H1 (cell line): ENCODE data around the gene SOS1. TPM values are rescaled to one million over a fixed set of nuclear protein-coding genes. Genes with fewer than 3 reads are reported as not detected.

Experiments
- CTCF ChIA-PET: fragments of 300-600 bp; sonication (Branson Sonifier 250); formaldehyde crosslinking; loops from one replicate; lab custom pipeline; 2021; ENCODE audit not compliant: partially characterized antibody; lab: Charles Lee
- POLR2A ChIA-PET: fragments of 300-600 bp; sonication (Branson Sonifier 250); formaldehyde crosslinking; loops from one replicate; lab custom pipeline; 2021; ENCODE audit warnings: inconsistent platforms; ENCODE audit not compliant: partially characterized antibody; lab: Charles Lee
- DNase-seq, 2 experiments: peaks; one replicate each; pipeline versions ENCODE4 v3.0.0 to v3.0.0-alpha.2; 2010 to 2022; ENCODE audit warnings: low spot score in 2 of 2, low read depth in 1 of 2, mixed read lengths in 1 of 2
- FAIRE-seq: peaks from 2 replicates; lab custom pipeline; 2011; peaks lifted over from hg19 to GRCh38; lab: Jason Lieb, UNC
- H2AFZ ChIP-seq: 2 replicates; pipeline ENCODE4 v1.8.1; 2012; ENCODE audit warnings: low read length, inconsistent platforms
- H2AK5ac ChIP-seq: 2 replicates; pipeline ENCODE4 v1.6.1; 2013; ENCODE audit warnings: low read depth, low read length
- H2BK120ac ChIP-seq: replicated peaks from 2 replicates; pipeline ENCODE3; 2013; ENCODE audit warnings: low read depth, low read length, inconsistent platforms
- H2BK12ac ChIP-seq: 2 replicates; pipeline ENCODE4 v1.6.1; 2013; ENCODE audit warnings: low read depth, low read length
- H2BK15ac ChIP-seq: 2 replicates; pipeline ENCODE4 v1.6.1; 2013; ENCODE audit warnings: low read length
- H2BK20ac ChIP-seq: 2 replicates; pipeline ENCODE4 v1.6.1; 2013; ENCODE audit warnings: low read length
- H2BK5ac ChIP-seq: 2 replicates; pipeline ENCODE4 v1.6.1; 2013; ENCODE audit warnings: low read depth, low read length
- H3K14ac ChIP-seq: 2 replicates; pipeline ENCODE4 v1.6.1; 2013; ENCODE audit warnings: inconsistent platforms; ENCODE audit not compliant: insufficient read length
- H3K18ac ChIP-seq: 2 replicates; pipeline ENCODE4 v1.6.1; 2013; ENCODE audit warnings: low read length; ENCODE audit errors: extremely low read depth
- H3K23ac ChIP-seq: 2 replicates; pipeline ENCODE4 v1.6.1; 2013; ENCODE audit warnings: inconsistent platforms; ENCODE audit not compliant: insufficient read length
- H3K23me2 ChIP-seq: 2 replicates; pipeline ENCODE4 v1.6.1; 2013; ENCODE audit warnings: low read depth, low read length
- H3K27ac ChIP-seq: 2 replicates; pipeline ENCODE4 v1.6.1; 2011; ENCODE audit warnings: low read depth, low read length, inconsistent platforms
- H3K27me3 ChIP-seq, 4 experiments: replicated peaks in 1 of 4; 1 replicate in 1 of 4; 2 replicates in 3 of 4; pipeline versions ENCODE4 v1.6.1 to v1.8.1; 2011 to 2013; ENCODE audit warnings: low read length in 3 of 4, mild to moderate bottlenecking in 3 of 4, inconsistent platforms in 2 of 4, mixed read lengths in 2 of 4, moderate library complexity in 1 of 4; ENCODE audit not compliant: control insufficient read depth in 3 of 4, insufficient read depth in 3 of 4; ENCODE audit errors: extremely low read depth in 1 of 4
- H3K36me3 ChIP-seq, 4 experiments: 2 replicates each; pipeline versions ENCODE4 v1.6.1 to v1.8.1; 2011 to 2013; ENCODE audit warnings: mild to moderate bottlenecking in 4 of 4, low read length in 3 of 4, moderate library complexity in 2 of 4, control low read depth in 1 of 4, inconsistent platforms in 1 of 4; ENCODE audit not compliant: insufficient read depth in 4 of 4, control insufficient read depth in 2 of 4
- H3K4ac ChIP-seq: replicated peaks from 2 replicates; pipeline ENCODE3; 2013; ENCODE audit warnings: low read length, low read depth, mixed read lengths, inconsistent platforms; ENCODE audit not compliant: insufficient read length
- H3K4me1 ChIP-seq, 4 experiments: replicated peaks in 1 of 4; 1 replicate in 1 of 4; 2 replicates in 3 of 4; pipeline versions ENCODE4 v1.6.1 to v1.8.1; 2011 to 2013; ENCODE audit warnings: low read length in 3 of 4, inconsistent platforms in 2 of 4, mixed read lengths in 1 of 4; ENCODE audit not compliant: insufficient read depth in 4 of 4, control insufficient read depth in 3 of 4
- H3K4me2 ChIP-seq, 2 experiments: 2 replicates each; pipeline versions ENCODE4 v1.6.1 to v1.8.1; 2011 to 2013; ENCODE audit warnings: low read depth in 2 of 2, low read length in 2 of 2, control low read depth in 1 of 2, inconsistent platforms in 1 of 2, mild to moderate bottlenecking in 1 of 2; ENCODE audit not compliant: insufficient read depth in 1 of 2
- H3K4me3 ChIP-seq, 4 experiments: fragments of 200-600, 300-600 bp in 1 of 4; sonication (generic), shearing (Covaris generic), sonication (Bioruptor Twin) in 1 of 4; 2 replicates each; pipeline versions ENCODE4 v1.5.1 to v1.8.1; 2011 to 2016; ENCODE audit warnings: low read length in 4 of 4, low read depth in 3 of 4, control low read depth in 2 of 4, inconsistent platforms in 2 of 4, mild to moderate bottlenecking in 2 of 4, mixed read lengths in 1 of 4, moderate library complexity in 1 of 4; ENCODE audit not compliant: insufficient read depth in 2 of 4; ENCODE audit errors: extremely low read depth in 1 of 4
- H3K56ac ChIP-seq: replicated peaks from 2 replicates; pipeline ENCODE3; 2013; ENCODE audit warnings: low read depth, mild to moderate bottlenecking, mixed read lengths, low read length, inconsistent platforms; ENCODE audit not compliant: insufficient read length
- H3K79me1 ChIP-seq: 2 replicates; pipeline ENCODE4 v1.6.1; 2013; ENCODE audit warnings: low read depth, low read length, control low read depth
- H3K79me2 ChIP-seq, 2 experiments: 2 replicates each; pipeline versions ENCODE4 v1.6.1 to v1.8.1; 2012 to 2013; ENCODE audit warnings: low read length in 2 of 2, mild to moderate bottlenecking in 2 of 2, inconsistent platforms in 1 of 2; ENCODE audit not compliant: insufficient read depth in 2 of 2, control insufficient read depth in 1 of 2
- H3K9ac ChIP-seq, 4 experiments: replicated peaks in 1 of 4; 1 replicate in 1 of 4; 2 replicates in 3 of 4; pipeline versions ENCODE4 v1.6.1 to v1.8.1; 2011 to 2013; ENCODE audit warnings: low read depth in 3 of 4, low read length in 3 of 4, control low read depth in 2 of 4, mild to moderate bottlenecking in 2 of 4, moderate library complexity in 2 of 4, inconsistent platforms in 1 of 4; ENCODE audit errors: extremely low read depth in 1 of 4
- H3K9me3 ChIP-seq, 2 experiments: 2 replicates each; pipeline versions ENCODE4 v1.6.1 to v1.8.1; 2012 to 2013; ENCODE audit warnings: mild to moderate bottlenecking in 2 of 2, moderate library complexity in 2 of 2, control low read depth in 1 of 2, inconsistent platforms in 1 of 2, low read depth in 1 of 2, low read length in 1 of 2, mixed read lengths in 1 of 2; ENCODE audit not compliant: insufficient read depth in 2 of 2
- H4K20me1 ChIP-seq, 2 experiments: replicated peaks in 1 of 2; 2 replicates each; pipeline versions ENCODE3 to v1.8.1; 2011 to 2013; ENCODE audit warnings: inconsistent platforms in 2 of 2, low read length in 2 of 2, mild to moderate bottlenecking in 1 of 2; ENCODE audit not compliant: insufficient read depth in 2 of 2, control insufficient read depth in 1 of 2
- H4K5ac ChIP-seq: 2 replicates; pipeline ENCODE4 v1.6.1; 2013; ENCODE audit warnings: low read length, low read depth, mixed read lengths, inconsistent platforms; ENCODE audit not compliant: insufficient read length
- H4K8ac ChIP-seq: 2 replicates; pipeline ENCODE4 v1.8.0; 2013; ENCODE audit warnings: mild to moderate bottlenecking, moderate library complexity, low read length, inconsistent platforms; ENCODE audit not compliant: insufficient read depth; ENCODE audit errors: extremely low read depth
- H4K91ac ChIP-seq: replicated peaks from 2 replicates; pipeline ENCODE3; 2013; ENCODE audit warnings: low read length, mixed read lengths, inconsistent platforms; ENCODE audit not compliant: insufficient read length
- EGR1 ChIP-seq: IDR thresholded peaks from 2 replicates; pipeline ENCODE4 v1.6.1; 2011; ENCODE audit warnings: low read depth, low read length, borderline replicate concordance
- EZH2 ChIP-seq: fragments of 200-600 bp; sonication (generic); IDR thresholded peaks from 2 replicates; pipeline ENCODE4 v1.7.1; 2012; ENCODE audit warnings: low read depth, mild to moderate bottlenecking, moderate library complexity, low read length, inconsistent platforms; ENCODE audit not compliant: severe bottlenecking
- FOSL1 ChIP-seq: IDR thresholded peaks from 2 replicates; pipeline ENCODE4 v1.6.1; 2011; ENCODE audit warnings: mild to moderate bottlenecking, low read depth, low read length, moderate library complexity; ENCODE audit not compliant: insufficient read depth
- GABPA ChIP-seq: IDR thresholded peaks from 2 replicates; pipeline ENCODE4 v1.6.1; 2011; ENCODE audit warnings: mild to moderate bottlenecking, low read length, moderate library complexity, borderline replicate concordance; ENCODE audit not compliant: insufficient read depth
- KDM5A ChIP-seq: fragments of 200-600 bp; IDR thresholded peaks from 2 replicates; pipeline ENCODE4 v1.7.1; 2012; ENCODE audit warnings: mild to moderate bottlenecking, low read length, inconsistent platforms, mixed read lengths
- POU5F1 ChIP-seq: IDR thresholded peaks from 2 replicates; pipeline ENCODE4 v1.6.1; 2011; ENCODE audit warnings: low read depth, mild to moderate bottlenecking, low read length, moderate library complexity
- RNF2 ChIP-seq: fragments of 200-900, 300-1000 bp; sonication (generic); IDR thresholded peaks from 2 replicates; pipeline ENCODE4 v1.7.1; 2016; ENCODE audit warnings: borderline replicate concordance, low read depth, mild to moderate bottlenecking, antibody characterized with exemption, low read length; ENCODE audit not compliant: poor library complexity, severe bottlenecking; ENCODE audit errors: missing control alignments
- SP2 ChIP-seq: IDR thresholded peaks from 2 replicates; pipeline ENCODE4 v1.6.1; 2012; ENCODE audit warnings: mild to moderate bottlenecking, low read length, inconsistent platforms
- SRF ChIP-seq: IDR thresholded peaks from 2 replicates; pipeline ENCODE4 v1.6.1; 2011; ENCODE audit warnings: mild to moderate bottlenecking, low read depth, low read length, moderate library complexity
- TBP ChIP-seq: IDR thresholded peaks from 2 replicates; pipeline ENCODE4 v1.6.1; 2011; ENCODE audit warnings: low read depth, low read length, improper control_type of control experiment
- TEAD4 ChIP-seq: IDR thresholded peaks from 2 replicates; pipeline ENCODE4 v1.6.1; 2012; ENCODE audit warnings: low read depth, low read length, inconsistent platforms, mixed read lengths
- WGBS, 2 experiments: shearing (Covaris generic) in 1 of 2; methylation state at CpG; one replicate each; pipeline versions ENCODE4 v1.1.6 to v1.1.7; 2013 to 2015; ENCODE audit warnings: low lambda C conversion rate in 2 of 2, mixed read lengths in 2 of 2, inconsistent platforms in 1 of 2, low coverage in 1 of 2, missing lambda C conversion rate in 1 of 2; ENCODE audit not compliant: insufficient replicate concordance in 2 of 2, insufficient coverage in 1 of 2, insufficient read length in 1 of 2; ENCODE audit errors: extremely low coverage in 1 of 2, missing lambda C conversion rate in 1 of 2; 5-methylcytosine and 5-hydroxymethylcytosine counted together
- polyA plus RNA-seq, 7 experiments: library from polyadenylated mRNA; depleted of rRNA in 3 of 7; stranded (reverse) in 5 of 7; unstranded in 2 of 7; fragments of >200 nt in 5 of 7; fragments of 200-250 nt in 2 of 7; gene quantifications; 1 replicate in 5 of 7; 2 replicates in 1 of 7; 4 replicates in 1 of 7; pipeline versions ENCODE4 v1.2.1 to v1.2.3, GENCODE V29; 2011 to 2013; ENCODE audit warnings: missing spikeins in 2 of 7, mixed read lengths in 2 of 7
- total RNA-seq: library from RNA; stranded (reverse); fragmentation: NEBNext Ultra II Directional; extraction: Animal tissue kit (Norgen Biotek cat#: 25700); gene quantifications from 2 replicates; pipeline ENCODE4 v1.2.1, GENCODE V29; 2021

The SOS1 gene
- total and polyA plus RNA-seq, 2 of the 8 experiments (the other 6 are each of a cell fraction or from before 2014, with no cell fraction given): 25.7 to 27.0 TPM

DNA sequence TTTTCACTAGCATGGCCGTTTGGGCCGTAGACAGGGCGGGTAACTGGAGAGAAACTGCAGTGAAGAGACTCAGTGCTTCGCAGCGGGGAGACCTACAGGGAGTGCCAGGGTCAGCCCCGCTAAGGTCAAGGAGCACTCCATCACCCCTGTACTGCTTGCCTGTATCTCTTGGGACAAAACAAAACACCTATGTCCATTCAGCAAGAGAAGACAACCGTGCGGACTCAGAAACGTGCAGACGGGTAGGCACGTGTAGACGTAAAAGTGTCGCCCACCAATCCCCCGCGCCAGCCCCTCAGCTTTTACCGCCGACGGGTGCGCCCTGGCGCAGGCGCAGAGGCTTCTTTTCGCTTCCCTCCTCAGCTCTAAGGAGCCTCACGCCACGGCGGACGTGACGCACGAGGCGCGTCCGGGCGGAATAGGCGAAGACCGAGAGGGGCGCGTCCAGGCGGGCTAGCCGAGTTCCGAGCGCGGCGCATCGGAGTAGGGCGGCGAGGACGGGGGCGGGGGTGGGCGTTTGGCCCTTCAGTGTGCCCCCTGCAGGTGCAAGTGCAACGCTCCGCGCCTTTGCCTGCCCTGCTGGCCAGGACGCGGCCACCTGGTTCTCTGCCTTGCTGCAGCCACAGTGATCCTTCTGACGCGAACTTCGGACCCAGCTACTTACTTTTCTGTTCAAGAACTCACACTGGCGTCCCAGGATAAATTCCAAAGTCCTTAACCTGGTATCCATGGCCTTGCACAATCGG is 3.3 kb upstream of the SOS1 start:
- no peaks in the 10 kb centered on the region for H4K20me1 ChIP-seq
- H3K4ac ChIP-seq: peak overlapping the region; percentile 47
- peak overlapping the region; percentile 98 for H2BK5ac ChIP-seq
- H3K4me1 ChIP-seq: peaks cover 5 to 9% (median 7%) of the 10 kb centered on the region in 4 experiments; a peak in 6 of 7 replicates
- DNase-seq: peak; percentile 97 to 98
- peaks cover 15% of the 10 kb centered on the region for H3K23me2 ChIP-seq
- H3K27ac ChIP-seq: peak overlapping the region; percentile 98
- no peak overlapping the region for H3K14ac ChIP-seq
- peak overlapping the region; percentile 48 for H4K91ac ChIP-seq
- peak overlapping the region; percentile 9 for H2AK5ac ChIP-seq
- no peak for FAIRE-seq
- H3K4me3 ChIP-seq: peak overlapping the region; percentile 67 to 85 (median 77)
- peaks cover 0 to 14% of the 10 kb centered on the region in 2 experiments; a peak in 2 of 4 replicates for H3K79me2 ChIP-seq
- H3K9me3 ChIP-seq: no peaks in the 10 kb centered on the region
- peak overlapping the region; percentile 90 for H2BK12ac ChIP-seq
- peak overlapping the region; percentile 34 for H2BK120ac ChIP-seq
- 0 out of 2 replicates have a peak overlapping the region, but pooled peaks have one; percentile 24 for H2BK15ac ChIP-seq
- CTCF ChIA-PET: interaction anchor here (0.6 to 4.2 kb wide), 21 partner anchors 11 to 104 kb away, joined by 3 to 35 read pairs (median 5); no protein-coding TSS in a partner anchor
- no peak overlapping the region for H3K23ac ChIP-seq
- H3K18ac ChIP-seq: peak overlapping the region; percentile 97
- H3K56ac ChIP-seq: peak overlapping the region; percentile 50
- WGBS, 2 experiments: 2% methylated on average over 58 of the region's 58 CpGs; no CpG with 5 or more reads in 1 of the 2 experiments
- H3K36me3 ChIP-seq: no peaks in the 10 kb centered on the region
- H2BK20ac ChIP-seq: no peak overlapping the region
- peak overlapping the region; percentile 77 to 96 (median 88) for H3K9ac ChIP-seq
- H2AFZ ChIP-seq: peak overlapping the region; percentile 96
- H4K5ac ChIP-seq: peak overlapping the region; percentile 94
- peaks cover 5% of the 10 kb centered on the region; the same call in 1 of the 2 replicates for H3K79me1 ChIP-seq
- H3K27me3 ChIP-seq: no peaks in the 10 kb centered on the region
- POLR2A ChIA-PET: interaction anchor here (0.6 to 2.1 kb wide), 15 partner anchors 12 to 373 kb away, joined by 3 to 8 read pairs (median 3); partner anchors contain the start of gene SRSF7
- peak overlapping the region; percentile 85 to 90 for H3K4me2 ChIP-seq
- H4K8ac ChIP-seq: peak overlapping the region; percentile 92
- TF ChIP-seq EZH2 (no peak), RNF2 (no peak), POU5F1 (no peak), EGR1 (peak; percentile 96), TBP (peak; percentile 59; the same call in 1 of the 2 replicates), TEAD4 (no peak), SRF (peak; percentile 97), GABPA (peak; percentile 35; the same call in 1 of the 2 replicates), FOSL1 (no peak), SP2 (no peak), KDM5A (no peak)
